ENCODE results near the gene HDAC9.

- no peak for TF ChIP-seq CTCF (IDR thresholded peaks at IDR 0.05)
- no peak for TF ChIP-seq POLR2A (IDR thresholded peaks at IDR 0.05)
- no peak for TF ChIP-seq POLR2AphosphoS5 (IDR thresholded peaks at IDR 0.05)
Observed at GRCh38 chr7:18715988-18716387, 220.4 kb downstream of the HDAC9 start.
